Chondrocyte (in vitro differentiated cells): ENCODE results near the gene KIF2A. TPM values are rescaled to one million over a fixed set of nuclear protein-coding genes. Genes with fewer than 3 reads are reported as not detected.

Experiments used
- DNase-seq: peaks from one replicate; pipeline ENCODE4 v3.0.0; 2021; ENCODE audit warnings: mixed read lengths, low spot score
- H3K27ac Mint-ChIP-seq: one replicate; pipeline ENCODE4 v1.8.0; 2021; ENCODE audit warnings: mild to moderate bottlenecking, moderate library complexity, mixed read lengths; ENCODE audit not compliant: unreplicated experiment
- H3K27me3 Mint-ChIP-seq: 2 replicates; pipeline ENCODE4 v1.8.0; 2021; ENCODE audit warnings: low read depth, mixed read lengths
- H3K36me3 Mint-ChIP-seq: 2 replicates; pipeline ENCODE4 v1.8.0; 2021; ENCODE audit warnings: low read depth, mixed read lengths
- H3K4me1 Mint-ChIP-seq: 2 replicates; pipeline ENCODE4 v1.8.0; 2021; ENCODE audit warnings: low read depth, mild to moderate bottlenecking, mixed read lengths
- H3K4me3 Mint-ChIP-seq: one replicate; pipeline ENCODE4 v1.8.0; 2021; ENCODE audit warnings: mild to moderate bottlenecking, moderate library complexity, mixed read lengths; ENCODE audit not compliant: unreplicated experiment
- H3K9me3 Mint-ChIP-seq: 2 replicates; pipeline ENCODE4 v1.8.0; 2021; ENCODE audit warnings: low read depth, mixed read lengths
- CTCF ChIP-seq: fragments of 200-600 bp; sonication (generic); IDR thresholded peaks from 2 replicates; pipeline ENCODE4 v1.5.0; 2021; ENCODE audit warnings: antibody characterized with exemption, mild to moderate bottlenecking, moderate library complexity
- total RNA-seq: library from RNA; stranded (reverse); gene quantifications from 3 replicates; pipeline ENCODE4 v1.2.1, GENCODE V29; 2021

Gene KIF2A
- total RNA-seq, 1 donor from 2014 or later, result 37.7 TPM

- no peaks in the 10 kb centered on the region for H3K9me3 Mint-ChIP-seq
- no peak for DNase-seq
- no peak overlapping the region for H3K27ac Mint-ChIP-seq
- no peak overlapping the region for H3K4me3 Mint-ChIP-seq
- TF ChIP-seq CTCF, result no peak
- H3K4me1 Mint-ChIP-seq, result no peaks in the 10 kb centered on the region
- no peaks in the 10 kb centered on the region for H3K36me3 Mint-ChIP-seq
- peaks cover 4% of the 10 kb centered on the region for H3K27me3 Mint-ChIP-seq
Observed at GRCh38 chr5:62271370-62271769, 34.6 kb upstream of the KIF2A start.

- H3K4me1 Mint-ChIP-seq, result peaks cover under 1% of the 10 kb centered on the region
- no peak for DNase-seq
- no peak overlapping the region for H3K27ac Mint-ChIP-seq
- H3K4me3 Mint-ChIP-seq, result no peak overlapping the region
- H3K9me3 Mint-ChIP-seq, result no peaks in the 10 kb centered on the region
- H3K36me3 Mint-ChIP-seq, result no peaks in the 10 kb centered on the region
- peaks cover 4% of the 10 kb centered on the region for H3K27me3 Mint-ChIP-seq
- TF ChIP-seq CTCF, result no peak
Observed at GRCh38 chr5:62271870-62272269, 34.1 kb upstream of the KIF2A start.

GRCh38 chr5:62273687-62274086, 32.3 kb upstream of the KIF2A start:
- H3K36me3 Mint-ChIP-seq, result no peaks in the 10 kb centered on the region
- H3K4me3 Mint-ChIP-seq, result no peak overlapping the region
- no peak for DNase-seq
- no peak for TF ChIP-seq CTCF
- no peaks in the 10 kb centered on the region for H3K9me3 Mint-ChIP-seq
- H3K27ac Mint-ChIP-seq, result no peak overlapping the region
- peaks cover 4% of the 10 kb centered on the region for H3K4me1 Mint-ChIP-seq
- H3K27me3 Mint-ChIP-seq, result peaks cover 4% of the 10 kb centered on the region

- no peaks in the 10 kb centered on the region for H3K9me3 Mint-ChIP-seq
- no peak overlapping the region for H3K4me3 Mint-ChIP-seq
- no peaks in the 10 kb centered on the region for H3K36me3 Mint-ChIP-seq
- peaks cover 2% of the 10 kb centered on the region for H3K27me3 Mint-ChIP-seq
- no peak overlapping the region for H3K27ac Mint-ChIP-seq
- no peak for DNase-seq
- peaks cover 4% of the 10 kb centered on the region for H3K4me1 Mint-ChIP-seq
- no peak for TF ChIP-seq CTCF
Observed at GRCh38 chr5:62275581-62275980, 30.4 kb upstream of the KIF2A start.

GRCh38 chr5:62281411-62281810, 24.6 kb upstream of the KIF2A start:
- no peak overlapping the region for H3K27ac Mint-ChIP-seq
- H3K9me3 Mint-ChIP-seq, result no peaks in the 10 kb centered on the region
- peaks cover 4% of the 10 kb centered on the region for H3K4me1 Mint-ChIP-seq
- no peaks in the 10 kb centered on the region for H3K36me3 Mint-ChIP-seq
- no peak overlapping the region for H3K4me3 Mint-ChIP-seq
- no peak for TF ChIP-seq CTCF
- no peak for DNase-seq
- peaks cover 6% of the 10 kb centered on the region for H3K27me3 Mint-ChIP-seq
